Stimulated activated naive CD8-positive, alpha-beta T cell treated with anti-CD3 and anti-CD28 coated beads, Interleukin-15, amount 100 ng/mL, for 72 hours (primary cell): ENCODE data around the gene PSMC5.

ENCODE experiments used
- ATAC-seq: fragments of 150-1000 bp; cut with Tn5 transposase; 2 replicates; pipeline ENCODE4 v1.10.0; 2021; ENCODE audit warnings: mild to moderate bottlenecking, moderate library complexity
- DNase-seq, 2 donors: peaks; one replicate each; pipeline ENCODE4 v3.0.0; 2021 to 2022
- H3K27ac Mint-ChIP-seq, 2 donors: one replicate each; pipeline ENCODE4 v1.8.0; 2022; ENCODE audit warnings: mild to moderate bottlenecking in 2 of 2, mixed read lengths in 2 of 2, moderate library complexity in 2 of 2
- H3K27me3 Mint-ChIP-seq: one replicate; pipeline ENCODE4 v1.8.0; 2022; ENCODE audit warnings: mixed read lengths
- H3K4me1 Mint-ChIP-seq: one replicate; pipeline ENCODE4 v1.8.0; 2022; ENCODE audit warnings: mild to moderate bottlenecking, mixed read lengths
- H3K4me3 Mint-ChIP-seq, 2 donors: one replicate each; pipeline ENCODE4 v1.8.0; 2022; ENCODE audit warnings: mild to moderate bottlenecking in 2 of 2, mixed read lengths in 2 of 2, moderate library complexity in 1 of 2
- H3K9me3 Mint-ChIP-seq, 2 donors: one replicate each; pipeline ENCODE4 v1.8.0; 2022; ENCODE audit warnings: mixed read lengths in 2 of 2

Gene PSMC5

GRCh38 chr17:63831505-63831904, 4.3 kb downstream of the PSMC5 start:
- no peak for ATAC-seq
- DNase-seq = no peak
- H3K4me1 Mint-ChIP-seq = peaks cover 74% of the 10 kb centered on the region
- no peak overlapping the region for H3K4me3 Mint-ChIP-seq
- no peaks in the 10 kb centered on the region for H3K27me3 Mint-ChIP-seq
- H3K27ac Mint-ChIP-seq = peak overlapping the region; percentile 63 to 76
- no peaks in the 10 kb centered on the region for H3K9me3 Mint-ChIP-seq

GRCh38 chr17:63832014-63832413, 4.8 kb downstream of the PSMC5 start:
- no peak for ATAC-seq
- Mint-ChIP-seq H3K27me3 (no peaks in the 10 kb centered on the region), H3K4me1 (peaks cover 76% of the 10 kb centered on the region), H3K9me3 (no peaks in the 10 kb centered on the region), H3K4me3 (no peak overlapping the region), H3K27ac (peak overlapping the region in 1 of 2 donors; percentile 82)
- DNase-seq = no peak

- no peaks in the 10 kb centered on the region for H3K9me3 Mint-ChIP-seq
- DNase-seq (no peak), ATAC-seq (no peak)
- no peak overlapping the region for H3K4me3 Mint-ChIP-seq
- H3K4me1 Mint-ChIP-seq = peaks cover 80% of the 10 kb centered on the region
- no peaks in the 10 kb centered on the region for H3K27me3 Mint-ChIP-seq
- peak overlapping the region in 1 of 2 donors; percentile 82 for H3K27ac Mint-ChIP-seq
Observed at GRCh38 chr17:63832455-63832854, 5.2 kb downstream of the PSMC5 start.

- Mint-ChIP-seq H3K27ac (peak overlapping the region in 1 of 2 donors; percentile 19), H3K27me3 (no peaks in the 10 kb centered on the region), H3K4me3 (no peak overlapping the region), H3K9me3 (no peaks in the 10 kb centered on the region), H3K4me1 (peaks cover 84% of the 10 kb centered on the region)
- ATAC-seq = no peak
- peak in 1 of 2 donors; percentile 7 for DNase-seq
Observed at GRCh38 chr17:63833026-63833740, 6.0 kb downstream of the PSMC5 start.

- no peaks in the 10 kb centered on the region for H3K27me3 Mint-ChIP-seq
- no peaks in the 10 kb centered on the region for H3K9me3 Mint-ChIP-seq
- H3K27ac Mint-ChIP-seq = no peak overlapping the region
- H3K4me1 Mint-ChIP-seq = peaks cover 85% of the 10 kb centered on the region
- DNase-seq = peak in 1 of 2 donors; percentile 8
- no peak for ATAC-seq
- no peak overlapping the region for H3K4me3 Mint-ChIP-seq
Observed at GRCh38 chr17:63833741-63834373, 6.6 kb downstream of the PSMC5 start.

- no peak overlapping the region for H3K27ac Mint-ChIP-seq
- peaks cover 85% of the 10 kb centered on the region for H3K4me1 Mint-ChIP-seq
- no peaks in the 10 kb centered on the region for H3K9me3 Mint-ChIP-seq
- ATAC-seq = peak; percentile 88
- DNase-seq = peak; percentile 65 to 79
- H3K27me3 Mint-ChIP-seq = no peaks in the 10 kb centered on the region
- no peak overlapping the region for H3K4me3 Mint-ChIP-seq
Observed at GRCh38 chr17:63834431-63835166, 7.4 kb downstream of the PSMC5 start.

GRCh38 chr17:63835167-63835720, 8.0 kb downstream of the PSMC5 start:
- H3K4me3 Mint-ChIP-seq = no peak overlapping the region
- ATAC-seq (no peak), DNase-seq (no peak)
- H3K27me3 Mint-ChIP-seq = no peaks in the 10 kb centered on the region
- H3K27ac Mint-ChIP-seq = peak overlapping the region; percentile 40 to 87
- peaks cover 83% of the 10 kb centered on the region for H3K4me1 Mint-ChIP-seq
- H3K9me3 Mint-ChIP-seq = no peaks in the 10 kb centered on the region

GRCh38 chr17:63836811-63837210, 9.6 kb downstream of the PSMC5 start:
- no peak overlapping the region for H3K4me3 Mint-ChIP-seq
- no peak for ATAC-seq
- no peak for DNase-seq
- no peak overlapping the region for H3K27ac Mint-ChIP-seq
- peaks cover 80% of the 10 kb centered on the region for H3K4me1 Mint-ChIP-seq
- no peaks in the 10 kb centered on the region for H3K27me3 Mint-ChIP-seq
- H3K9me3 Mint-ChIP-seq = no peaks in the 10 kb centered on the region

GRCh38 chr17:63837480-63837879, 10.2 kb downstream of the PSMC5 start:
- no peak for ATAC-seq
- no peak overlapping the region for H3K4me3 Mint-ChIP-seq
- peak overlapping the region in 1 of 2 donors; percentile 91 for H3K27ac Mint-ChIP-seq
- peaks cover 74% of the 10 kb centered on the region for H3K4me1 Mint-ChIP-seq
- H3K27me3 Mint-ChIP-seq = no peaks in the 10 kb centered on the region
- no peaks in the 10 kb centered on the region for H3K9me3 Mint-ChIP-seq
- no peak for DNase-seq

- Mint-ChIP-seq H3K27me3 (no peaks in the 10 kb centered on the region), H3K4me3 (no peak overlapping the region), H3K27ac (peak overlapping the region in 1 of 2 donors; percentile 72), H3K9me3 (no peaks in the 10 kb centered on the region), H3K4me1 (peaks cover 73% of the 10 kb centered on the region)
- DNase-seq = no peak
- no peak for ATAC-seq
Observed at GRCh38 chr17:63837962-63838600, 10.8 kb downstream of the PSMC5 start.

GRCh38 chr17:63838631-63839171, 11.5 kb downstream of the PSMC5 start:
- Mint-ChIP-seq H3K27ac (peak overlapping the region; percentile 33 to 72), H3K27me3 (no peaks in the 10 kb centered on the region), H3K4me1 (peaks cover 71% of the 10 kb centered on the region), H3K9me3 (no peaks in the 10 kb centered on the region), H3K4me3 (peak overlapping the region; percentile 54 to 61)
- DNase-seq (no peak), ATAC-seq (no peak)

- Mint-ChIP-seq H3K4me1 (peaks cover 60% of the 10 kb centered on the region), H3K27me3 (no peaks in the 10 kb centered on the region), H3K27ac (peak overlapping the region; percentile 93 to 97), H3K4me3 (peak overlapping the region; percentile 96 to 99), H3K9me3 (no peaks in the 10 kb centered on the region)
- ATAC-seq (no peak), DNase-seq (no peak)
Observed at GRCh38 chr17:63840591-63841349, 13.5 kb downstream of the PSMC5 start.

- peaks cover 57% of the 10 kb centered on the region for H3K4me1 Mint-ChIP-seq
- ATAC-seq (no peak), DNase-seq (peak; percentile 19 to 41)
Observed at GRCh38 chr17:63841350-63842172, 14.3 kb downstream of the PSMC5 start.

GRCh38 chr17:63842173-63842539, 14.9 kb downstream of the PSMC5 start:
- DNase-seq (no peak), ATAC-seq (peak; percentile 61)
- H3K4me3 Mint-ChIP-seq = peak overlapping the region; percentile 96 to 99
- H3K27me3 Mint-ChIP-seq = no peaks in the 10 kb centered on the region
- peak overlapping the region; percentile 97 for H3K27ac Mint-ChIP-seq
- H3K4me1 Mint-ChIP-seq = peaks cover 51% of the 10 kb centered on the region
- H3K9me3 Mint-ChIP-seq = no peaks in the 10 kb centered on the region

More at GRCh38 chr17:63841350-63842172, 14.3 kb downstream of the PSMC5 start:
- no peaks in the 10 kb centered on the region for H3K27me3 Mint-ChIP-seq
- peak overlapping the region; percentile 96 to 99 for H3K4me3 Mint-ChIP-seq
- H3K27ac Mint-ChIP-seq = peak overlapping the region; percentile 97
- H3K9me3 Mint-ChIP-seq = no peaks in the 10 kb centered on the region
